Mesothelial cell of epicardium (in vitro differentiated cells): ENCODE results near the gene SP140L. TPM values are rescaled to one million over a fixed set of nuclear protein-coding genes. Genes with fewer than 3 reads are reported as not detected.
"Not testable (repeated sequence)": the region's sequence is repeated elsewhere in the genome, so short reads cannot be mapped to it uniquely, and the experiment has no call there.

Experiments used
- DNase-seq, 2 experiments: peaks; one replicate each; pipeline ENCODE4 v3.0.0; 2021; ENCODE audit warnings: low spot score in 2 of 2; ENCODE audit not compliant: unreplicated experiment in 2 of 2
- H3K27ac Mint-ChIP-seq: 2 replicates; pipeline ENCODE4 v1.8.0; 2021; ENCODE audit warnings: mixed read lengths
- H3K27me3 Mint-ChIP-seq: 2 replicates; pipeline ENCODE4 v1.8.0; 2021; ENCODE audit warnings: low read depth, mixed read lengths
- H3K36me3 Mint-ChIP-seq: 2 replicates; pipeline ENCODE4 v1.8.0; 2021; ENCODE audit warnings: mixed read lengths
- H3K4me1 Mint-ChIP-seq: 2 replicates; pipeline ENCODE4 v1.8.0; 2021; ENCODE audit warnings: mixed read lengths
- H3K4me3 Mint-ChIP-seq: 2 replicates; pipeline ENCODE4 v1.8.0; 2021; ENCODE audit warnings: mild to moderate bottlenecking, moderate library complexity, mixed read lengths
- H3K9me3 Mint-ChIP-seq: 2 replicates; pipeline ENCODE4 v1.8.0; 2021; ENCODE audit warnings: mixed read lengths
- CTCF ChIP-seq: fragments of 200-600 bp; sonication (generic); IDR thresholded peaks from one replicate; pipeline ENCODE4 v1.5.0; 2021; ENCODE audit warnings: antibody characterized with exemption; ENCODE audit not compliant: unreplicated experiment
- total RNA-seq: library from RNA; stranded (reverse); gene quantifications from 3 replicates; pipeline ENCODE4 v1.2.1, GENCODE V29; 2021

Gene SP140L
- total RNA-seq, 1 donor from 2014 or later: 7.2 TPM

GRCh38 chr2:230383453-230383852 is 56.5 kb downstream of the SP140L start:
- H3K4me3 Mint-ChIP-seq: no peak overlapping the region
- TF ChIP-seq CTCF: no peak
- no peaks in the 10 kb centered on the region for H3K9me3 Mint-ChIP-seq
- DNase-seq: no peak
- H3K4me1 Mint-ChIP-seq: no peaks in the 10 kb centered on the region
- H3K27me3 Mint-ChIP-seq: peaks cover 8% of the 10 kb centered on the region
- H3K27ac Mint-ChIP-seq: no peak overlapping the region
- no peaks in the 10 kb centered on the region for H3K36me3 Mint-ChIP-seq

- no peak for TF ChIP-seq CTCF
- Mint-ChIP-seq H3K27ac (no peak overlapping the region), H3K9me3 (no peaks in the 10 kb centered on the region), H3K4me3 (no peak overlapping the region), H3K27me3 (peaks cover 8% of the 10 kb centered on the region), H3K36me3 (no peaks in the 10 kb centered on the region), H3K4me1 (no peaks in the 10 kb centered on the region)
- DNase-seq: no peak
Observed at GRCh38 chr2:230384986-230385385, 58.0 kb downstream of the SP140L start.

- TF ChIP-seq CTCF: no peak
- H3K4me3 Mint-ChIP-seq: no peak overlapping the region
- no peak overlapping the region for H3K27ac Mint-ChIP-seq
- H3K9me3 Mint-ChIP-seq: peaks cover 7% of the 10 kb centered on the region
- DNase-seq: no peak
- no peaks in the 10 kb centered on the region for H3K36me3 Mint-ChIP-seq
- peaks cover 4% of the 10 kb centered on the region for H3K27me3 Mint-ChIP-seq
- H3K4me1 Mint-ChIP-seq: no peaks in the 10 kb centered on the region
Observed at GRCh38 chr2:230394301-230394700, 67.3 kb downstream of the SP140L start.

GRCh38 chr2:230398698-230399097 is 71.7 kb downstream of the SP140L start:
- not testable (repeated sequence) for H3K9me3 Mint-ChIP-seq, H3K36me3 Mint-ChIP-seq, H3K4me3 Mint-ChIP-seq, H3K27ac Mint-ChIP-seq, H3K27me3 Mint-ChIP-seq, DNase-seq, H3K4me1 Mint-ChIP-seq

GRCh38 chr2:230400041-230400440 is 73.0 kb downstream of the SP140L start:
- no peaks in the 10 kb centered on the region for H3K36me3 Mint-ChIP-seq
- no peak for TF ChIP-seq CTCF
- no peak overlapping the region for H3K4me3 Mint-ChIP-seq
- DNase-seq: no peak
- peaks cover 13% of the 10 kb centered on the region for H3K27me3 Mint-ChIP-seq
- no peak overlapping the region for H3K27ac Mint-ChIP-seq
- peaks cover 7% of the 10 kb centered on the region for H3K9me3 Mint-ChIP-seq
- no peaks in the 10 kb centered on the region for H3K4me1 Mint-ChIP-seq

- H3K36me3 Mint-ChIP-seq: no peaks in the 10 kb centered on the region
- peaks cover 16% of the 10 kb centered on the region for H3K27me3 Mint-ChIP-seq
- no peak overlapping the region for H3K27ac Mint-ChIP-seq
- TF ChIP-seq CTCF: no peak
- no peak overlapping the region for H3K4me3 Mint-ChIP-seq
- DNase-seq: no peak
- H3K4me1 Mint-ChIP-seq: no peaks in the 10 kb centered on the region
- H3K9me3 Mint-ChIP-seq: peaks cover 7% of the 10 kb centered on the region
Observed at GRCh38 chr2:230400454-230400853, 73.5 kb downstream of the SP140L start.

- not testable (repeated sequence) for DNase-seq, H3K36me3 Mint-ChIP-seq, H3K9me3 Mint-ChIP-seq, H3K4me3 Mint-ChIP-seq, H3K27ac Mint-ChIP-seq, H3K4me1 Mint-ChIP-seq
- peaks cover 20% of the 10 kb centered on the region for H3K27me3 Mint-ChIP-seq
Observed at GRCh38 chr2:230401026-230401425, 74.0 kb downstream of the SP140L start.
